Measurements from ENCODE around the gene ACSF3. TPM values are rescaled to one million over a fixed set of nuclear protein-coding genes. Genes with fewer than 3 reads are reported as not detected.
A peak's percentile ranks its signal among the peaks of the same experiment; 100 is the strongest.

ACSF3 gene
- total and polyA plus RNA-seq, 7 donors, result 13.4 to 26.5 (median 16.2) TPM

DNA sequence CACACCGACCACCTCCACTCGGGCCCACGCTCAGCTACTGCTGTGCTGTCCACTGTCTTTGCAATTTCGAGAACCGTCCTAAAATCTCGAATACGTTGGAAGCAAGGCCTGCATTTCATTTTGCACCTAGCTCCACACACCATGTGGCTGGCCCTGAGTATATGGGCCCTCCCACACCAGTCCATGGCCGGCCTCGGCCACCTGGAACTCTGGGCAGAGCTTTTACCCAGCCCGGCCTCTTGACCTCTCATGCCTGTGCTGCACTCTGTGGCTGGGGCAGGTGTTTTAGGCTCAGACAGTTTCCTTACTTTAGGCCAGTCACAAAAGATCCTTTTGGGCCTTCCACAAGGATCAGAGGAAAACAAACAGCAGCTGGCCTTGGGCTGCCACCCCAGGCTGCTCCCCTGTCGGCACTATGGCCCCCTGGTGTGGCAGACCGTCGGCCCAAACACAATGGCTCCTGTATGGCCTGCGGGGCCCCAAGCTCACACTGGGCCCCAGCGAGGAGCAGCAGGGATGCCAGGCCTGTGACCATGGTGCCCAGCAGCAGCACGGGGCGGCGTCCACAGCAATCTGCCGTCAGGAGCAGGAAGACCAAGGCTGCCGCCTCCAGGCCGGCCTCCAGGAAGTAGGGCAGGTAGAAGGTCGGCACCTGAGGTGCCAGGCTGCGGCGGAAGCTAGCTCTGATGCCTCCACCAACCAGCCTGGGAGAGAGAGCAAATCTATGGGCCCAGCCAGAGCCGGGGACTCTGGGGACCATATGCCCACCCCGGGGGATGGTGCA, 104.2 kb downstream of the ACSF3 start:
- 48 to 60% (median 50%) methylated on average over 26 of the region's 26 CpGs for WGBS, 3 donors
- H3K27ac ChIP-seq, result no peak overlapping the region
- H3K4me1 ChIP-seq, result no peaks in the 10 kb centered on the region
- H3K4me3 ChIP-seq, result no peak overlapping the region
- DNase-seq (peak in 1 of 2 donors; percentile 48), ATAC-seq (peak in 1 of 4 donors; percentile 11)
- no peaks in the 10 kb centered on the region for H3K9me3 ChIP-seq
- intact Hi-C loops (cut with DNase I), result no loop called here
- TF ChIP-seq, protein P1, sequence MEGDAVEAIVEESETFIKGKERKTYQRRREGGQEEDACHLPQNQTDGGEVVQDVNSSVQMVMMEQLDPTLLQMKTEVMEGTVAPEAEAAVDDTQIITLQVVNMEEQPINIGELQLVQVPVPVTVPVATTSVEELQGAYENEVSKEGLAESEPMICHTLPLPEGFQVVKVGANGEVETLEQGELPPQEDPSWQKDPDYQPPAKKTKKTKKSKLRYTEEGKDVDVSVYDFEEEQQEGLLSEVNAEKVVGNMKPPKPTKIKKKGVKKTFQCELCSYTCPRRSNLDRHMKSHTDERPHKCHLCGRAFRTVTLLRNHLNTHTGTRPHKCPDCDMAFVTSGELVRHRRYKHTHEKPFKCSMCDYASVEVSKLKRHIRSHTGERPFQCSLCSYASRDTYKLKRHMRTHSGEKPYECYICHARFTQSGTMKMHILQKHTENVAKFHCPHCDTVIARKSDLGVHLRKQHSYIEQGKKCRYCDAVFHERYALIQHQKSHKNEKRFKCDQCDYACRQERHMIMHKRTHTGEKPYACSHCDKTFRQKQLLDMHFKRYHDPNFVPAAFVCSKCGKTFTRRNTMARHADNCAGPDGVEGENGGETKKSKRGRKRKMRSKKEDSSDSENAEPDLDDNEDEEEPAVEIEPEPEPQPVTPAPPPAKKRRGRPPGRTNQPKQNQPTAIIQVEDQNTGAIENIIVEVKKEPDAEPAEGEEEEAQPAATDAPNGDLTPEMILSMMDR (IDR thresholded peaks at IDR 0.05), result no peak
- H3K27me3 ChIP-seq (ENCODE audit: insufficient read depth in 3 of 3, low read length in 2 of 3), result peaks cover 0 to 51% (median 24%) of the 10 kb centered on the region in 3 donors
- H3K36me3 ChIP-seq (ENCODE audit: insufficient read depth in 1 of 2, low read depth in 1 of 2), result peaks cover 0 to 23% of the 10 kb centered on the region in 2 donors

DNA sequence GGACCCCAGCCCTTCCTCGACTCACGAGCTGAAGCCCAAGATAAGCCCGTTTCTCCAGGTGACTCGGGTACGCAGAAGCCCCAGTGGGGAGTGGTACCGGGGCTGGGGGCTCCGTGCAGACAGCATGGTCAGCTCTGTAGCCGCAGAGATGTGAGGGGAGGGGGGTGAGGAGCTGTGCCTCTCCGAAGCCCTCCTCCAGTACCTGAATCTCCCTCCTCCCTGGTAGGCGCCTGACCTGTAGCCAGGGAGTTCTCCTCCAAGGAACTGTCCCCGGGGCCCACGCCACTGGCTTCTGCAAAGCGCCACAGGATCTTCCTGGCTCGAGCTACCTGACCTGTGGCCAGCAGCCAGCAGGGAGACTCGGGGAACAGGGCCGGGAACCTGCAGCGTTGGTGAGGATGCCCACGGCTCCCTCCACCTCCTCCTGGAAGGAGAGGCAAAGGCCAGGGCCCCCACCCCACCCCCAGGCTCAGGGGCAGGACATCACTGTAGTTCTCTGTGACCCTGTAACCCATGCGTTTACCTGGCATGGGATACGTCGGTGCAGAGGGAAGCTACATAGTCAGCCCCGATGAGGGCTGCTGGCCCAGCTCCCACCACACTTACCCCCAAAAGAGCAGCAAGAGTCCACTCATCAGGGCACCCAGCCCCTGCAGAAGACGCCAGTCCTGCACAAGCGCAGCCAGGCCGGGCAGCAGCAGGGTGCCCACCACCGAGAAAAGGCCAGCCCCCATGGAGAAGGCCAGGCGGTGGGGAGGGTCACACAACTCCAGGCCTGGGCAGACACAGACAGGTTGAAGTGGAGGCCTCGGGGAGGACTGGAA, 105.0 kb downstream of the ACSF3 start:
- Histone ChIP-seq H3K36me3 (ENCODE audit: insufficient read depth in 1 of 2, low read depth in 1 of 2) (peaks cover 0 to 19% of the 10 kb centered on the region in 2 donors), H3K27me3 (ENCODE audit: insufficient read depth in 3 of 3, low read length in 2 of 3) (peaks cover 3 to 59% (median 27%) of the 10 kb centered on the region in 3 donors), H3K4me1 (no peaks in the 10 kb centered on the region), H3K9me3 (no peaks in the 10 kb centered on the region), H3K4me3 (no peak overlapping the region), H3K27ac (no peak overlapping the region)
- TF ChIP-seq, protein P1 (IDR thresholded peaks at IDR 0.05), result no peak
- intact Hi-C loops (cut with DNase I), result no loop called here
- ATAC-seq (no peak), DNase-seq (peak in 1 of 2 donors; percentile 44)
- WGBS, 3 donors, result 42 to 51% (median 46%) methylated on average over 28 of the region's 28 CpGs

DNA sequence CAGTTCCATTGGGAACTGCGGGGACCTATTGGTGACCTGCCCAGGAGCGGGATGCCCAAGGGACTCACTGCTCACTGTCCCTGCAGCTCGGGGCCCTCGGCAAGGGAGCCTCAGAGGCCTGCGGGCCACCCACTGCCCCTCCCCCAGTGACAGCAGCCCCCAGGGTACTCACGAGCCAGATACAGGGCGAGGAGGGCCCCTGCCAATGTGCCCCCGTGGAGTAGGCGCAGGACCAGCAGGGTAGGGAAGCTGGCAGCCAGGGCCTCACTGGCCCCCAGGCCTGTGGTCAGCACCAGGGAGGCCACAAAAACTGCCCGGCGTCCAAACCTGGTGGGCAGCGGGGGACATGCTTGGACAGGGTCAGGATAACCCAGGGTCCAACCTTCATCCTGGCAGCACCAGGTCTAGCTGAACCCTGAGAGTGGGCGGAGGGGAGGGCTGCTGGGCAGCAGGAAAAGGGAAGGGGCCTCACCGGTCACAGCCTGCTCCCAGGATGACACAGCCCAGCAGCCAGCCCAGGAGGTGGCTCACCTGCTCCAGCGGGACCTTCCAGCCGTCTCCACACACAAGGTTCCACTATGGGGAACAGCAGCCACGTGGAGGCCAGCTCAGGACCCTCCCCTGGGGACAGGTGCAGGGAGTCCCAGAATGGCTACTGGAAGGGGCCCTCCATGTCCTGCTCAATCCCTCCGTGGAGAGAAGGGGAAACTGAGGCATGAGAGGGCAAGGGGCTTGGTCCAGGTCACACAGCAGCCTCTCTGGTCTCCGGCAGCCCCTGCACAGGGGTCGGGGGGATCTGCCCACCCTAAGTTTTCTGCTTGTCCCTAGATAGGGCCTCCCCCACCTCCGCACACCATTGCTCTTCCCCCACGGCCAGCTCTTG, 105.8 kb downstream of the ACSF3 start:
- Histone ChIP-seq H3K9me3 (no peaks in the 10 kb centered on the region), H3K27me3 (ENCODE audit: insufficient read depth in 3 of 3, low read length in 2 of 3) (peaks cover 3 to 68% (median 29%) of the 10 kb centered on the region in 3 donors), H3K36me3 (ENCODE audit: insufficient read depth in 1 of 2, low read depth in 1 of 2) (peaks cover 0 to 10% of the 10 kb centered on the region in 2 donors), H3K4me1 (no peaks in the 10 kb centered on the region), H3K27ac (no peak overlapping the region), H3K4me3 (no peak overlapping the region)
- ATAC-seq (peak in 1 of 4 donors; percentile 5), DNase-seq (peak in 1 of 2 donors; percentile 47)
- 47 to 61% (median 53%) methylated on average over 22 of the region's 22 CpGs for WGBS, 3 donors
- intact Hi-C loops (cut with DNase I), result no loop called here
- TF ChIP-seq, protein P1 (IDR thresholded peaks at IDR 0.05), result no peak

DNA sequence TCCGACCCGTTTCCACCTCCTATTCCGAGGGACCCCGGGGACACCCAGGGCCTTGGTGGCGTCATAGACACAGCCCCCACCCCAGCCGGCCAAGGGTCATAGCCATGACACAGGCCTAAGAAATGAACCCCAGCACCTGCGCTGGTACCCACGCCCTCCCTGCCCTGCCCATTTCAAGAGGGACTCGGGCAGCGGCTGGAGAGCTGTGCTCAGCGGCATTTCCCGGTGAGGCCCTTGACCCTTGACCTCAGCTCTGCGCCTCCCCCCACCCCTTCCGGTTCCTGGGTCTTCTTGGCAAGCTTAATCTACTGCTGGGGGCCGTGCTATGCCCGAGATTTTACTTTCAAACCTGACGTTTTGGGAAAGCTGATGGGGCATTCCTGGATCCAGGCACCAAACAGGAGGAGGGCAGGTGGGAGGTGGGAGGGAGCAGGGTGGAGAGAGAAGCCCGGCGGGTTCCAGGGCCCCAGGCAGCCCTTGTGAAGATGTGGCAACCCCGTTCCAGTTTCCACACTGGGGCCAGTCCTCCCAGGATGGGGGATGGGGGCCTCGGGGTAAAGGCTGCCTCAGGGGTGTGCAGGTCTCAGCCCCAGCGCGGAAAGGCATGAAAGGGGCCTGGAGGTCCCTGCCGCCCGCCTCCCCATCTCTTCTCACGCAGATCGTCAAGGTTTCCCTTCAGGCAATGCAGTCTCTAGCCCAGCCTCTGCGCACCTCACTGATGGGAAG, 106.6 kb downstream of the ACSF3 start, which contains the start of gene SLC22A31:
Gene SLC22A31, minus strand, starts transcription at position 414 of the 726 bp plus-strand sequence. Its CDS starts 36 bp downstream, at position 378.
- Histone ChIP-seq H3K4me1 (no peaks in the 10 kb centered on the region), H3K27ac (no peak within 1 kb of the TSS), H3K4me3 (peak within 1 kb of the TSS; percentile 48), H3K27me3 (ENCODE audit: insufficient read depth in 3 of 3, low read length in 2 of 3) (peaks cover 3 to 75% (median 29%) of the 10 kb centered on the region in 3 donors), H3K36me3 (ENCODE audit: insufficient read depth in 1 of 2, low read depth in 1 of 2) (peaks cover 0 to 4% of the 10 kb centered on the region in 2 donors), H3K9me3 (no peaks in the 10 kb centered on the region)
- ATAC-seq (no peak), DNase-seq (peak in 1 of 2 donors; percentile 35)
- intact Hi-C loops (cut with DNase I), result no loop called here
- TF ChIP-seq, protein P1 (IDR thresholded peaks at IDR 0.05), result no peak
- 11 to 18% (median 13%) methylated on average over 26 to 28 of the region's 28 CpGs for WGBS, 3 donors
